WI38 (cell line): ENCODE data around the gene CYP4F11.
"Not testable (repeated sequence)": the region's sequence is repeated elsewhere in the genome, so short reads cannot be mapped to it uniquely, and the experiment has no call there.

ENCODE experiments used
- H3K4me3 ChIP-seq: 2 replicates; pipeline ENCODE4 v1.5.1; 2011; ENCODE audit warnings: low read depth, mild to moderate bottlenecking, control low read depth, low read length
- TF ChIP-seq, protein P1 (sequence below): IDR thresholded peaks from 2 replicates; pipeline ENCODE4 v1.5.1; 2012; ENCODE audit warnings: low read depth, mild to moderate bottlenecking, control low read depth, low read length

The CYP4F11 gene

DNA sequence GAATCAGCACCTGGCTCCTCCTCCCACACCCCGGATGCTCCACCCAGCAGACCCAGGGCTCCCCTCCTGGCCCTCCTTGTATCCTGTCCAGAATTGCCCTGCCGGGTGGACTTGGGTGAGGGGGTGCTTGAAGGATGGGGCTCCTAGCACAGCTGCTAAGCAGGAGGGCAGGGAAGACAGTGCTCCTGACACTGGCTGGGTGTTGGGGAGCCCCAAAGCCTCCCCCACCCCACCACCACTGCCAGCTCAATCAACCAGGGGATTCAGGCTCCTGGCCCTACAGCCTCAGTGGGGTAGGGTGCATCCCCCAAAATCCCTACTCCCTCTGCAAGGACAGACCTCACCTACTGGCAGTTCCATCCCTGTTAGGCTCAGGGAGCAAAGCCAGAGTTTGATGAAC is 2.6 kb upstream of the CYP4F11 start:
- TF ChIP-seq, protein P1, sequence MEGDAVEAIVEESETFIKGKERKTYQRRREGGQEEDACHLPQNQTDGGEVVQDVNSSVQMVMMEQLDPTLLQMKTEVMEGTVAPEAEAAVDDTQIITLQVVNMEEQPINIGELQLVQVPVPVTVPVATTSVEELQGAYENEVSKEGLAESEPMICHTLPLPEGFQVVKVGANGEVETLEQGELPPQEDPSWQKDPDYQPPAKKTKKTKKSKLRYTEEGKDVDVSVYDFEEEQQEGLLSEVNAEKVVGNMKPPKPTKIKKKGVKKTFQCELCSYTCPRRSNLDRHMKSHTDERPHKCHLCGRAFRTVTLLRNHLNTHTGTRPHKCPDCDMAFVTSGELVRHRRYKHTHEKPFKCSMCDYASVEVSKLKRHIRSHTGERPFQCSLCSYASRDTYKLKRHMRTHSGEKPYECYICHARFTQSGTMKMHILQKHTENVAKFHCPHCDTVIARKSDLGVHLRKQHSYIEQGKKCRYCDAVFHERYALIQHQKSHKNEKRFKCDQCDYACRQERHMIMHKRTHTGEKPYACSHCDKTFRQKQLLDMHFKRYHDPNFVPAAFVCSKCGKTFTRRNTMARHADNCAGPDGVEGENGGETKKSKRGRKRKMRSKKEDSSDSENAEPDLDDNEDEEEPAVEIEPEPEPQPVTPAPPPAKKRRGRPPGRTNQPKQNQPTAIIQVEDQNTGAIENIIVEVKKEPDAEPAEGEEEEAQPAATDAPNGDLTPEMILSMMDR = no peak
- no peak overlapping the region for H3K4me3 ChIP-seq

DNA sequence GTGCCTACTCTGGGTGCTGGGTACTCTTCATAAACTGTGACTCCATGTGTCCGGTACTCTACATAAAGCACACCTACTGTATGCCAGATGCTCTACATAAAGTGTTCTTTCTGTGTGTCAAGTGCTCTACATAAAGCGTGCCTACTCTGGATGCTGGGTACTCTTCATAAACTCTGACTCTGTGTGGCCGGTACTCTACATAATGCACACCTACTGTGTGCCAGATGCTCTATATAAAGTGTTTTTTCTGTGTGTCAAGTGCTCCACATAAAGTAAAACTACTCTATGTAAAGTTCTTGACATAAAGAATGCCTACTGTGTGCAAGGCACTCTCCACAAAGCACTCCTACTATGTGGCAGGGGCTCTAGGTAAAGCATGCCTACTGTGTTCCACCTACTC is 1.8 kb upstream of the CYP4F11 start:
- no peak overlapping the region for H3K4me3 ChIP-seq
- TF ChIP-seq, protein P1 = no peak

DNA sequence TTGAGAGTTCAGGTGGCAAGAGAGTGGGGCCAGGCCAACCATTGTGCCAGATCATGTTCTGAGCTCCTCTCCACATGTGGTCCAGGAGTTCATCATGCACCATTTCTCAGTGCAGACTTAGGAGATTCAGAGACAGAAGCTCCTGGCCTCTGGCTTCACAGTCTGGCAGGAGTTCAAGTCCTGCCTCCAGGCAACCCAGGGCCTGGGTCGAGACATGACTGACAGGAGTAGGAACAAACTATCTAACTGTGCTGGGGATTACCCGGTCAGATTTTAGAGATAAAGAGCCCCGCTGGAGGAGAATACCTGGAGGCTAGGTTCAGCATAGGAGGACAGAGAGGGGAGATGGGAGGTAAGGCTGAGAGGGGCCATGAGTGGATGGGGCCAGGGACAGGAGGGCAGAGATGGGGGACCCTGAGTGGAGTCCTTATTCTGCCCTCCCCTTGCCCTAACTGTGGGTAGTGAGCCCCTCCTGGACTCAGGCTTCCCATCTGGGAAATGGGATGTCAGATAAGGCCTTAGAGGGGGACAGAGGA is 906 bp upstream of the CYP4F11 start:
- no peak overlapping the region for H3K4me3 ChIP-seq
- TF ChIP-seq, protein P1 = no peak

DNA sequence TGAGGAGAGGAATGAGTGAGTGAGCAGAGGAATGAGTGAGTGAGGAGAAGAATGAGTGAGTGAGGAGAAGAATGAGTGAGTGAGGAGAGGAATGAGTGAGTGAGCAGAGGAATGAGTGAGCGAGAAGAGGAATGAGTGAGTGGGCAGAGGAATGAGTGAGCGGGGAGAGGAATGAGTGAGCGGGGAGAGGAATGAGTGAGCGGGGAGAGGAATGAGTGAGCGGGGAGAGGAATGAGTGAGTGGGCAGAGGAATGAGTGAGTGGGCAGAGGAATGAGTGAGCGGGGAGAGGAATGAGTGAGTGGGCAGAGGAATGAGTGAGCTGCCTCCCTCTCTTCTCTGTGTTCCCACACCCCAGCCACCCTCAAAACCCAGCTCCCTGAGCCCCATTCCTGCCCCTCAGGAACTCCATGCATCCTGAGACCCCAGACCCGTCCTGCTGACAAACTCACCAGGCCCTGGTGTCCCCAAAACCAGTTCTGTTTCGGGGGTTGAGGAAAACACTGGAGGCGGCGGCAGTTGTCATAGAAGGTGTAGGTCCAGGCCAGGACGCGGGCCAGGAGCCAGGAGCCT is 483 bp downstream of the CYP4F11 start:
- H3K4me3 ChIP-seq = not testable (repeated sequence)

DNA sequence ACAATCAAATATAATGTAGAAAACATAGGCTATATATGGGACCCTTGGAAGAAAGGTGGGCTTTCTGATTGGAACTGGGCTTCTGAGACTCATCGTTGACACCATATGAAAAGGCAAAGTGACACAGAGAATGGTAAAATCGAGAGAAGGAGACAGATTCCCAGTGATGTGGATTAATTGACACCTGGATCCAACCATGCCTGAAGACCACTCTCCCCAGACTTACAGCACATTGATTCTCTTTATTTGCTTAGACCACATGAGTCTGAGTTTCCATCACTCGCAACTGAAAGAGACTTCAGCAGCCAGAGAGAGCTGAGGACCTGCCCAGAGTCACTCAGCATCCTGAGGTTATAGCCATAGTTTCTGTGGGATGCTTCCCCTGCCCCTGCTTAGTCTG is 6.0 kb downstream of the CYP4F11 start:
- no peak overlapping the region for H3K4me3 ChIP-seq
- TF ChIP-seq, protein P1 = no peak

DNA sequence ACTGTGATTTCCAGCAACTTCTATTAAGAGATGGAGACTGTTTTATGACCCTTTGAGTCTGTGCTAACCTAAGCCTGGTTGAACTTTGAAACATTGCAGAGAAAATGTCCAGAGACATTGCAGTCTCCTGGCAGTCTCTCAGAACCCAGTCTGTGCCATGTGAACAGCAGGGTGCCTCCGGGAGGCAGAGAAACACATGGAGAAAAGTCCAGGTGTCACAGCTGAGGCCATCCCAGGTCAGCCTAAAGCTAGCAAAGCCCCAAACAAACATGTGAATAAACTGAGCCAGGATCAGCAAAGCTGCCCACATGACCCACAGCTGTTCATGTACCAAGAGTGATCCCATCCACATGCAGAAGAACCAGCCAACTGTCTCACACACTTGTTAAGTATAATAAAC is 7.8 kb downstream of the CYP4F11 start:
- H3K4me3 ChIP-seq = no peak overlapping the region
- TF ChIP-seq, protein P1 = no peak

DNA sequence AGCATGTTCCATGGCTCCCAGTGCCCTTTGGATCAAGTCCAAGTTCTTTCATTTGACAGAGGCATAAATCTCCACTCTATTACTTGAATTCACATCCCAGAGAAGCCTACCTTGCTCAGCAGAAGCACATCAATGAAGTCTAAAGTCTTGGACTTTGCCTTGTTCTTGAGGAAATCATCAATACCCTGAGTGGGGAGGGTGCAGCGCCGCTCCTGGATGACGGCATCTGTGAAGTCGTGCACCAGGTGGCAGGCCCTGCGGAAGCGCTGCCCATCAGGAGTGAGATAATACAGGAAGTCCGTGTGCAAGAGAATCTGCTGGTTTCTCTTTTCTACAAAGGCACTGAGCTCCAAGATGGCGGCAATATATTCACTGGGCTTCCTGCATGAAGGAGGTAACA is 10.6 kb downstream of the CYP4F11 start:
- H3K4me3 ChIP-seq = no peak overlapping the region
- TF ChIP-seq, protein P1 = no peak

DNA sequence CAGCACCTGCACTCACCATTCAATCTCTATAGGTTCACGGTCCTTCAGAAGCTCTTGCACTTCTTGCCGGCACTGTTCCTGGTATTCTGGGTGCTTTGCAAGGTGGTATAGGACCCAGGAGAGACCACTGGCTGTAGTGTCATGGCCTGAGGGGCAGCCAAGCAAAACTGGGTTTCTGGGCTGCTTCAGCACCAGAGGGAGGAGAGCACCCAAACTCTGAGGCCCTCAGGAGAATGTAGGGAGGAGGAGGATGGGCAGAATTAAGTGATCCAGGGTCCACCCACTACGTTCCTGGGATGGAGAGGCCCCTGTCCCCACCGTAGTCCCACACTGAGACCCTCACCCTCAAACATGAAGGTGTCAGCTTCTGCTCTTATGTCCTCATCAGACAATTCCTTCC is 12.3 kb downstream of the CYP4F11 start:
- TF ChIP-seq, protein P1 = no peak
- H3K4me3 ChIP-seq = no peak overlapping the region
